ENCODE data around the gene RHOXF2.
A peak's percentile ranks its signal among the peaks of the same experiment; 100 is the strongest.
"Not testable (repeated sequence)": the region's sequence is repeated elsewhere in the genome, so short reads cannot be mapped to it uniquely, and the experiment has no call there.

RHOXF2 gene

GRCh38 chrX:120158313-120158712 lies at the start of gene RHOXF2:
Gene RHOXF2 (plus strand): TSS chrX:120158613. CDS start chrX:120158751, 138 bp downstream.
- DNase-seq: not testable (repeated sequence)

- no peak for DNase-seq
Observed at GRCh38 chrX:120109378-120109777, 49.0 kb upstream of the RHOXF2 start.

- DNase-seq: no peak
Observed at GRCh38 chrX:120111611-120112010, 46.8 kb upstream of the RHOXF2 start.

DNA sequence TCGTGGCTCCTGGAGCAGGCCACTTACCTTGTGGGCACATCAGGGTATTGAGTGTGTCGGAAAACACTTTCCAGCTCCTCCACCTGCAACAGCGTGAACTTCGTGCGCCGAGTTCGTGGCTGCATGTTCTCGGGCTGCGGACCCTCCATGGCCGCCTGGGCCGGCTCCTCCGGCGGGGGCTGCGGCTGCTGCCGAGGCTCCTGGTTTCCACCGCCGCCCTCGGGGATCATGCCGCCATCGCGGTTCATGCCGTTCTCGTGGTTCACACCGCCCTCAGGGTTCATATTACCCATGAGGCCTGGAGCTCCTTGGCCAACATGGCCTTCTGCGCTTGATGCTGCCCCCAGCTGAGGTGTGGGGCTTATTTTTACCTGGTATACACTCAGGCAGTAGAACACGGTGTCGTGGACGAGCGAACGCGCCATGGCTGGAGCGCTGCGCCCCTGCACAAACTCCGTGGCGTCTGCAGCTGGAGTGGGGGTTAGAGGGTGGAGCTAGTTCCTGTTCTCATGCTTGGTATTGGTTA lies 42.9 kb upstream of the RHOXF2 start, which contains the start of gene RHOXF1:
Gene RHOXF1 (minus strand): TSS at position 476 of the 526 bp plus-strand sequence. CDS start 51 bp downstream, at position 425.
- DNase-seq: no peak

GRCh38 chrX:120120223-120120622 lies 38.2 kb upstream of the RHOXF2 start:
- DNase-seq: no peak

DNA sequence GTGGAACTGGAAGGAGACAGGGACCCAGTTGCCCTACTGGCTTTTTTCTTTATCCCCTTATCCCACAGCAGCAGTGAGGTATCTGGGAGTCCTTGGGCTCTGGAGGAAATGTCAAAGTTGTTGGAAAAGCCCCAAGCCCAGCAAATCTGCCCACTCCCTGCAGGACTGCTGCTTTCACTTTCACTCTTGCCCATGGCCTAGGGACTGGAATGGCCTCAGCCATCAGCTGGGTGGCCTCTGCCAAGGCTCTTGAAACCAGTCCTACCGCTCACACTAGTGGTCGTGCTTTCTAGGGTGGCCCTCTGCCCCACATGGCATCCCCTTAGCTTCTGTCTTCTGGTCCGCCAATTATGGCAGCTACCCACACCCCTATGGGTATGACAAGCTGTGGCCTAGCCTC lies 33.0 kb upstream of the RHOXF2 start:
- DNase-seq: peak in 3 of 51 donors; percentile 0 to 1 (median 0)

- DNase-seq: not testable (repeated sequence)
Observed at GRCh38 chrX:120128306-120128846, 30.0 kb upstream of the RHOXF2 start.

DNA sequence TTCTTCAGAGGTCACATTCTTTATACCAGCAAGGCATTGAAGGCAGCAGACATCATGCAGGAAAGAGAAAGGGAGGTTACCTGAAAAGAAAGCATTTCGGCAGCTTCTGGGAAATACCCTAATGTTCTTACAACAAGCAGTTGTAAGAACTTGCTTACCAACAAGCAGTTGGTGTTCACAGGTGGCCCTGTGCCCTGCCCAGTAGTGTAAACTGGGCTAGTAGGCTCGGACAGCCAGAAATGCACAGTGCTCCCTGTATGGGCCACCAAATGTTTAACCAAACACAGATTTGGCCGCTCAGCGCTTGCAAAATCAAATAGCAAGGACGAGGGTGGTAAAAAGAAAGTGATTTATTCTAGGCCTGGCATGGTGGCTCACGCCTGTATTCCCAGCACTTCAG lies 22.3 kb upstream of the RHOXF2 start:
- no peak for DNase-seq

- no peak for DNase-seq
Observed at GRCh38 chrX:120136840-120137239, 21.6 kb upstream of the RHOXF2 start.

GRCh38 chrX:120137439-120137838 lies 21.0 kb upstream of the RHOXF2 start:
- DNase-seq: no peak

DNA sequence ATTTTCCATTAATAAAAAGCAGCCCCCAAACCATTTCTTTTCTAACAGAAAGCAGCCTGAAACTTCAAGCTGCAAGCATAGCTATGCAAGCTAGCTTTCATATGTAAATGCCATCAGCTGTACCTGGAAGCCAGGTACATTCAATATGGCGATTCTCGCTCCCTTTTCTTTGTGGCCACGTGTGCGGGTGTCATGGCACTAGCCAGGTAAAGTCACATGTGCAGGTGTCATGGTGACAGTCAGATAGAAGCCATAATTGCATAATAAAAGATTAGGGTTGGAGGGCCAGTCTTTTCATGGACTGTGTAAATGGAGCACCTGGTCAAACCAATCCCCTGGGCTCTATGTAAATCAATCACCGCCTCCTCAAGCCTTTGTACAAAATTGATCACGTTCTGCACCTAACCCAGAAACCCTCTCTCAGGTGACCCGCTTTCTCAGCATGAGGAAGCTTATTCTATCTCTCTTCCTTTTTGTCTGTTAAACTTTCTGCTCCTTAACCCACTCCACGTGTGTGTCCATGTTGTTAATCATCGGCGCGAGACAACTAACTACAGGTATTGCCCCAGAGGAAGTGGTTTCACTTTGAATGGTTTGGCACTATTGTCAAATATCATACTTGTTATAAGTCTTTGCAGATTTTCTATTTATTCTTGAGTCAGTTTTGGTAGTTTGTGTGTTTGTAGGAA lies 18.0 kb upstream of the RHOXF2 start:
- DNase-seq: no peak

DNA sequence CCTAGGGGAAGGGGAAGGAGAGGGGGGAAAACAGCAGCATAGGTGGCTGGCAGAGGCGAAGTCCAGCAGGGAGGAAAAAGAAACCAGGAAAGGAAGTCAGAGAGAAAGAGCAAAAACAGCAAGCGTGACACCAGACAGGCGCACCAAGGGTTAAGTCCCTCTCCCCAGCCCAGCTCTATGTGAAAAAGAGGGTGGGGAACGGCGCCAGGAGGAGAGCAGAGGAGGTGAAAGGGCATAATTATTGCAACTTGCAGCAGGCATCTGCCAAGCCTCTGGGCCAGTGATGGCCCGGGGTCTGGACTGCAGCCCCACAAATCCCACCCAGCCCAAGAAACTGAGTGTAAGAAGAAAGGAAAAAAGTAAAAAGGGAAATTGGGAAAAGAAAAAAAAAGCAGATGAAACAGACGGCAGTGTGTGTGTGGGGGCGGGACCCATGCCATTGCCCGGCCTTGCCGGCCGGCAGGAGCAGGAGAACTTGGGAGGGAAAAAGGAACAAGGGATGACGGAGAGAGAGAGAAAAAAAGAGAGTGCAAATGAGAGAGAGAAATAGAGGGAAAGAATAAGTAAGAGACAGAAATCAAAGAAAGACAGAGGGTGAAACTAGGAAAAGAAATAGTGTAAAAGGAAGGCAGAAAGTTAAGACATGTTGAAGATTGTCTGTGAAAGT lies 14.1 kb upstream of the RHOXF2 start:
- peak in 5 of 51 donors; percentile 0 to 4 (median 2) for DNase-seq

DNA sequence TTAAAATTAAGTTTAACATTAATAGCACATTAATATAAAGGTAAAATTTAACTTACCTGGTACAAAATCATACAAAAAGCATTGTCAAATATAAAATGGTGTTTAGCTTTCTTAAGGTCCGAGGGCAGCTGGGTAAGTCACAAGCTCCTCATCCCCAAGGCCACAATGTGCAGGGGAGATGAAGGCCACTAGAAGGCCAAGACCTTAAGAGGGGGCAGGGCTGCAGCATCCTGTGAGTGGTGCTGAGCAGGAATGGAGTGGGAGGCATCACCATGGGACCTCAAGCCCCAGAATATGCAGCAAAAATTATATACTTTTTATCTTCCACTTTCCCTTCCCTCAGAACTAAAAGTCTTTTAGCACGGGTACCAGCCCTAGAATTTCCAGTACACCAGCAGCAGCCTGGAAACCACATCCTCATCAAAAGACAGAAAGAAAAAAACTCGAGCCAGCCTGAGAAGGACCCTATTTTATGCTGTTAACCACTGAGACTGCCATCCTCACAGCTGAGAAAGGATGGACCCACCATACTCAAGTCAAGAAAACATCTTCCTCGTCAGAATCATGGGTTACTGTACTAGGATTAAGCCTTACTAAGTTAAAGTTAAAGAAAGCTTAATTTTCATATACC lies 13.0 kb upstream of the RHOXF2 start:
- DNase-seq: no peak

GRCh38 chrX:120146323-120146722 lies 12.1 kb upstream of the RHOXF2 start:
- not testable (repeated sequence) for DNase-seq

GRCh38 chrX:120147537-120147936 lies 10.9 kb upstream of the RHOXF2 start:
- no peak for DNase-seq

- DNase-seq: not testable (repeated sequence)
Observed at GRCh38 chrX:120150109-120150744, 8.2 kb upstream of the RHOXF2 start.

- DNase-seq: not testable (repeated sequence)
Observed at GRCh38 chrX:120159086-120159485, 673 bp downstream of the RHOXF2 start.

GRCh38 chrX:120193254-120193653 lies 34.8 kb downstream of the RHOXF2 start:
- not testable (repeated sequence) for DNase-seq

- DNase-seq: not testable (repeated sequence)
Observed at GRCh38 chrX:120193720-120194119, 35.3 kb downstream of the RHOXF2 start.

DNA sequence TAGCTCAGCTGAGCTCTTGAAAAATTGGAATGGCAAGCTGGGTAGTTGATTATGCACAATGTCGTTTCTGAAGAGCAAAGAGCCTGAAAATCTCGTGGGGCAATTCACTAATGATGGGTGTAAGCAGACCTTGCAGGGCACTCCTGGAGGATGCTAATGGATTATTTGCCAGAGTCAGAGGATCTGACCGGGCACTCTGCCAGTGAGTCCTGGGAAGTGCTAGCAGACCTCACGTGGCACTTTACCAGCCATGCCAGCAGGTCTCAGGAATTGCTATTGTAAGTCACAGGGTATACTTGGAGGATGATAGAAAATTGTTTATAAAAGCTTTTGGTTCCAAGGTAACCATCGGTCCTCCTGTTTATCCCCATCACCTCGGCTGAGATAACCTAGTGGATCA lies 37.4 kb downstream of the RHOXF2 start:
- DNase-seq: not testable (repeated sequence)

GRCh38 chrX:120196626-120197283 lies 38.3 kb downstream of the RHOXF2 start:
- not testable (repeated sequence) for DNase-seq
